NCI-H2196 treated with DMSO at 0.1 percent for 48 hours (cell line): Measurements from ENCODE around the gene PRAC1.
A peak's percentile ranks its signal among the peaks of the same experiment; 100 is the strongest.

Experiments used
- DNase-seq: peaks from one replicate; lab custom pipeline; 2025; ENCODE audit not compliant: unreplicated experiment; lab: John Stamatoyannopoulos, UW

Gene PRAC1

DNA sequence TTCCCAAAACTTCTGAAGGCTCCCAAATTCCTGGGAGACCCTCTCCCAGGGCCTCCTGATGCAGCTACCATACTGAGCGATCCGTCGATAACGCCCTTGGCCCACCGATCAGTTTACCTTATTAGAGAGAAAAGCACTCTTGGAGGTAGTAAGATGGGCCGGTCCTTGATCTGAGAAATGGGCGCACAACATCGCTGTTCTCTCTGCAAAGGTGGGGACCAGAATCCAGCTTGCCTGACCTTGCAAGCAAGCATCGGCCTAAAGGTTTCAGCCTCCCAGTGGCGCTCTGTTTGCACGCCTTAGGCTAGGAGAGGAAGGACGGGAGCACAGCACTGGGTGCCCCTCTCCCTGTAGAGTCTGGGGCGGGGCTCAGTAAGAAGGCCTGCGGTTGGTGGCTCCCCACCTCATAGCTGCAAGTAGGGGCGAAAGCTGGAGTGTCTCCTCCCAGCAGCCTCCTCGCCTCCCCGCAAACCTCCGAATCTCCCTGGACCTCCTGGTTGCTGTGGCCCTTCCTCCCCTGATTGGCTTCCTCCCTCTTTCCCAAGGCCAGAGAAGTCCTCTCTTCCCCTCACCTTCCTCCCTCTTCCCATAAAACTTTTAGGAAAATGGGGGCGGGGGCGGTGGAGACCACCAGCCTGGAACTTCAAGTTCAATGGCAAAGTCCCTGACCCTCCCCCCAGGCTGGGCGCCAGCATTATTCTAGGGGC, at the start of gene PRAC1:
TSS of gene PRAC1 (minus strand) at position 318 of the 707 bp plus-strand sequence. CDS start at position 192, 126 bp downstream.
- no peak for DNase-seq

DNA sequence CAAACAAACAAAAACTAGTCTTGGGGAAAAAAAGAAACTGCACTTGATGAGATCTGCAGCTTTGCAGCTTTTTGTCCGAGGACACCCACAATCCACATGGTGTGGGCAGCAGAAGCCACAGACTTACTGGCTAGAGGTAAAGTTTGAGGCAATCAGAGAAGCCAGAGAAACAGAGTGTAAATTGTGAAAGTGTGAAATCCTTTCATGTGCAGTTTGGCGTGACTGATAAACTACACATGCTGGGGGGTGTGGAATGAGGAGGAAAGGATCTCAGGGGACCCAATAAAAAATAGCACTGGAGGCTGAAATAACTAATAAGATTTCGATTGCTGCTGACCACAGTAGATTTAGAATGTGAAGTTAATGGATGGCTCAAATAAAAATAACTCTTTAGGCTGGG, 48.6 kb upstream of the PRAC1 start:
- DNase-seq = no peak

DNA sequence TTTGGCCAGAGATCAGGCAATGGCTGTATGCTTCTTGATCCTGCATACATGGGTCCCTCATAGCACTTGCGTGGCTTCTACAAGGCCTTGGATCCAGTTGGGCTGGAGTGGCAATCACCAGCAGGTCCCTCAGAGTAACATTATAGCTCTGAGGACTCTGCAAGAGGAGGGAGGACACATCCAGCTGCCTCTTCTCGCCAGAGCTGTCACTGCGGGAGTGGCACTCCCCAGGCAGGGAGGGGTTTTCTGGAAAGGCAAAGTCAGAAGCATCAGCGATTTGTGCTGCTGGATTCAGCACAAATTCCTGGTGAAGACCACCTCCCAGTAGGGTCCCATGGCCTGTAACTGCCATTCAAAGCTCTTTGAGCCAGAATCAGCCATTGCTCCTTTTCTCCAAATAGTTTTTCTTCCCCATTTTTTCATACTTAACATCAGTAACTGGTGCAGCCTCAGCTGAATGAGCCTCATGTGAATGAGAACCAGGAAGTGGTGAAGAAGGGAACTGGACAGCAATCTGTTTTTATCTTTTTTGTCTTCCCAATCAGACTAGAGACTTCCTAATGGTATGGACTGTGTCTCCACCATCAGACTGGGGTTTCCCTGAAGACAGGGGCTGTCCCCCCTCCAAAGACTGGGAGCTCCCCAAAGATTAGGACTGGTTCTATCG, 46.8 kb upstream of the PRAC1 start:
- no peak for DNase-seq

DNA sequence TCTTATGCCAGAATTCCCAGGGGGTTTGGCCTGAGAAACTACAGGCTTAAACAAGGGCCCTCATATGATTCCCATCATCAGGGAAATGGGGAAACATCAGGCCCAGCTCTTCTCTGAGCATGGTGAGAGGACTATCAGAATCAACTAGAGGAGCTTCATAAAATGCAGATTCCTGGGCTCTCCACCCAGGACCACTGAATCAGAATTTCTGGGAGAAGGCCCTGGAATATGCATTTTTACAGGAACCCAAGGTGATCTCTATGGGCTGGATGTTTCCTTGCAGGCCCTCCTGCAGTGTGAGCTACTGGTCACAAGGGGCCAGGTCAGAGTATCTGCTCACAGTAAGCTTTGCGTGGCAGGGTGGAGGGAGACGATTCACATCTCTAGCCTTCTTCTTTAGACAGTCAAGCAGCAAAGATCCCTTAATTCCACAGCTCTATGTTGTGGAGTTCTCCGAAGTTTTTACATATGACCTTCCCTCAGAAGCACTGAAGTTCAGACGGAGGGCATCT, 45.0 kb upstream of the PRAC1 start:
- DNase-seq = no peak

DNA sequence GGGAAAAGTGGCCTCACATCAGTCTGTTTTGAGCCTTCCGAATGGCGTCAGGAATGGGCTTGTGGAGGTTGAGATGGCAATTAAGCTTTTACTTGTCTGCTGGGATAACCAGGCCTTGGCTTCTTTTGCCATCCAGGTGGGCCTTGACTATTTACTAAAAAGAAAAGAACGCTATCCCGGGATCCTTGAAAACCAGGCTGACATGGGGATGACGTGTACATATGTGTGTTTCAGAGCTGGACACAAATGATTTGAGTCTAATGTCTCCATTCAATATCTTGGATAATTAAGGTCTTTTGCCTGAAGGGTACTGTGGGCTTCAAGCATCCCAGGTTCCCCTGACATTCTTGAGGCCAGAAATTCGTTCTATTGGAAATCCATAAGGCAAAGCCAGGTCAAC, 38.8 kb upstream of the PRAC1 start:
- no peak for DNase-seq

DNA sequence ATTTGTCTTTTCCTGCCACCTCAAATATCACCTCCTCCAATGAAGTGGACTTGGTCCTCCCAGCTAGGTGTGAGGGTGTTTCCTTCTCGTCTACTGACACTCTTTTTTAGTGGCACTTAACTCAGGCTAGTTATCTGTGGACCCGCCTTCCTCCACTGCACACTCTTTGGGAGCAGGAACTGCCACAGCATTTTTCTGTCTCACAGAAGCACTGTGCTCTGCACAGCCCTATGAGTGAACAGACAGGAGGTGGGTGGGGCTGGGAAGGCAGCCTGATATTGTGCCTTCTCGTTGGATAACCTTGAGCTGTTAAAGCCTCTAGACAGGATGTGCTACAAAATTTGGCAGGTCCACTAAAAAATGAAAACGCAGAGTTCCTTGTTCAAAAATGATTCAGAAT, 38.1 kb upstream of the PRAC1 start:
- DNase-seq = no peak

DNA sequence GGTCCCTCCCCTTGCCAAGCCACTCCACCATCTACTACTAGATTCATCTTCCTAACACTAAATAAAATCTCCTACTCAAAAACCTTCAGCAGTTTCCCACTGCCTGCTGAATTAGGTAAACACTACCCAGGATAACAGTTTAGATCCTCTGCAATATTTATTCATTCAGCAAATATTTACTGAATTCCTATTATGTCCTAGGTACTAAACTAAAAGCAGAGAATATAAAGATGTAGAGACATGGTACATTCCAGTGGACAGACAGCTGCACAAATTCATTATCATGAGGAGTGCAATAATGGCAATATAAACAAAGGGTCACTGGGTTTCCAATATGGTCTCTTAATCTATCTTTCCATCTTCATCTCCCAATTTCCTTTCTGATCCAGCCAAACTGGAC, 37.0 kb upstream of the PRAC1 start:
- DNase-seq = no peak

DNA sequence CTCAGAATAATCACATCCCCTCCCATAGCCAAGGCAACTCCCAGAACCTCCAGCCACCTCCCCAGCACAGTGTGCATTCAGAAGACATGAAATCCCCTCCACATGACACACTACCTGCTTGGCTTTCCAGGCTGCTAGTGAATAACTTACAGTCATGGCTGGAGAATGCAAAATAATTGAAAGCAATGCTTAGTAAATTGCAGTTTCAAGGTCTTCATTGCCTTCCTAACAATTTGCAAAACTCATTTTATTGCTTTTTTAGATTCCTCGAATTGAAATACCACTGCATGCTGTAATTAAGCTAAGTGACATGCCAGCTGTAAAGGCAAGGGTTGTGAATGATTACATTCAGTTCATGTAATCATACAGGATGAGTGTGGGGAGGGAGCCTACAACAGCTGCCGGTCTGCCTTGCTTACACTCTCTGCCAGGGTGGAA, 35.2 kb upstream of the PRAC1 start:
- DNase-seq = peak; percentile 14

DNA sequence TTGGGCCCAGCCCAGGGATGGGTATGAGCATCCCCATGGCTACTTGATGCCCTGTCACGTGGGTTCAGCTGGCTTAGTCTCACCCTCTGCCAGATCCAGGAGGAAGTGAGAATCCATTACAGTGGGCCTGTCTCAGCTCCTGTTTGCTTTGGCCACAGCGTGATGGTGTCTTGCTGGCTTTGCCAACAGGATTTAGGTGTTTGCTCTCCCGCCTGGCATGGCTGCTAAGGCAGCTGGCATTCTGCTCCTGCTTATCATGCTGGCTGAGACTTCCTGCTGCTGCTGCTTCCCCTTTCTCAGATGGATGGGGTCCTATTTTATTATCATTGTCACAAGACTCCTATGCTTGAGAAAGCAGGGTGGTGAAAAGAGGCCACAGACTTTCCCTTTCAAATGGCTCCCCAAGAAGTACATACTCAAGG, 34.5 kb upstream of the PRAC1 start:
- peak; percentile 95 for DNase-seq

DNA sequence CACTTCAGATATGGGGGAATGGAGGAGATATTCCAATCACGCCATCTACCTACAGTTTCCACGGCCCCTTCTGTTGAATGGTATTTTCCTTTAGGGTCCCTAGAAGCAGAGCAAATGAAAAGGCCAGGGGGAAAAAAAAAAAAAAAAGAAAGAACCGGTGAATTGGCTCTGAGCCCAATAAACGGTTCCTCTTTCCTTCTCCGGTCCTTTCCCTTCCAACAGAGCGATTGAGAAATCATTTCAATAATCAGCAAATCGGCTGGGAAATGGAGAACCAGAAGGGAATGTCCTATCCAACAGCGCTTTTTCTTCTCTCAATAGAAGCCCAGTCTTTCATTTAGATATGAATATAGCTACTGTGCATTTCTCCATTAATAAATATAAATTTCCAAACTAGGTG, 33.0 kb upstream of the PRAC1 start:
- no peak for DNase-seq

DNA sequence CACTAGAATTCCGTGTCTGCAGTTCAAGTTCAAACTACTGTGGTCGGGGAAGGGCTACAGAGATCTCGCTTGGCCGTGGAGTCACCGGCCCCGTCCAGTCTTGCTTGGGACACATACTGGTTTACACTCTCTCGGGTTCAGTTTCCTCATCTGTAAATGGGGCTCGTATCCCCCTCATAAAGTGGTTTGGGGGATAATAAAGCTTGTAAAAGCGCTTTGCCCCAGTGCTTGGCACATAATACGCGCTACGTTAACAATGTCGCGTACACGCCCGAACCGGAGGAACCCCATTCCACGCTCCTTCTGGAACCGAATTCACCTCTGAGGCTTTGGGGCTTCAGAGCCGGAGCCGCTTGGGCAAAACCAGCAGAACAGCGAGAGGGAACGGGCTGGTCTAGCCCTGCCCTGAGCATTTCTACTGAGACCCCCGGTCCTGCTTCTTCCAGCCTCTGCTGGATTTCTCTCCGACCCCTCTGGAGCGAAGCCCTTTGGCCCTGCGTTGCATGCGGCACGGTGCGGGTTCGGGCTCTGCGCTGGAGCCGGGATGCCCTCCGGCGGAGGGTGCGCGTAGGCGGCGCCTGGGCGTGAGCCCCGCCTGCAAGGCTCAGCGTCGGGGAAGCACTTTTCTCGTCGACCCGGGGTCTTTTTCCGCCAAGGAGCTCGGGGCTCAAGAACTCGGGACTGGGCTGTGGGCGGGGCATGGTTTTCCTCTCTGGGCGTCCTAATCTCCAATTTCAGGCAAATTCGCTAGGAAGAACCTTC, 32.4 kb upstream of the PRAC1 start:
- DNase-seq = no peak

DNA sequence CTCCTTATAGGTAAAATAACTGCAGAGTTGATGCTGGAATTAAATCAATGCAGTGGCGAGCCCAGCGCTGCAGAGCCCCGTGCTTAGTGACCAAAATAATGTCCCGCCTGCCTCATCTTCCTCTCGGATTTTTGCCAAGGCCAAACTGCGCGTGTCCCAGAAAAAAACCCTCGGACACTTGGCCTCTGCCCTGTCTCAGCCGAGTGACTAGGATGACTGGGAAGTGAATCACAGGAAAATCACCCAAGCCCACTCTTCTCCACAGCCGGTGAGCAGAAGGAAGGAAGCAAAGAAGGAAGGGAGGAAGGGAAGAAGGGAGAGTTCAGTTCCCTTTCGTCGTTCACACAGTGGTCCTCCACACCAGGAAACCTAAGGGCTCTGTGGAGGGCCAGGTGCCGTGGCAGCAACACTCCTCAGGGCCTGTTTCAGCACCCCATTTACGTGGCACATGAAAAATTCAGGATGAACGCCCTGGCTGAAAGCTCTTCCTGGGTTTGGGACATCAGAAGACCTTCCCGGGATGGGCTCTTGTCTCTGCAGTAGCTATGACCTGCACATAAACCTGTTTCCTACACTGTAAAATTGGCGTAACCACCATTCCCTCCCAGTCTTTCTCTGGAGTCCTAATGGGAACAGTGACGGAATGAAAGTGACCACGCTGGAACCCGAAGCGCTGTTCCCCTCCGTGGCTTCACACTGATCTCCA, 31.6 kb upstream of the PRAC1 start:
- DNase-seq = no peak

DNA sequence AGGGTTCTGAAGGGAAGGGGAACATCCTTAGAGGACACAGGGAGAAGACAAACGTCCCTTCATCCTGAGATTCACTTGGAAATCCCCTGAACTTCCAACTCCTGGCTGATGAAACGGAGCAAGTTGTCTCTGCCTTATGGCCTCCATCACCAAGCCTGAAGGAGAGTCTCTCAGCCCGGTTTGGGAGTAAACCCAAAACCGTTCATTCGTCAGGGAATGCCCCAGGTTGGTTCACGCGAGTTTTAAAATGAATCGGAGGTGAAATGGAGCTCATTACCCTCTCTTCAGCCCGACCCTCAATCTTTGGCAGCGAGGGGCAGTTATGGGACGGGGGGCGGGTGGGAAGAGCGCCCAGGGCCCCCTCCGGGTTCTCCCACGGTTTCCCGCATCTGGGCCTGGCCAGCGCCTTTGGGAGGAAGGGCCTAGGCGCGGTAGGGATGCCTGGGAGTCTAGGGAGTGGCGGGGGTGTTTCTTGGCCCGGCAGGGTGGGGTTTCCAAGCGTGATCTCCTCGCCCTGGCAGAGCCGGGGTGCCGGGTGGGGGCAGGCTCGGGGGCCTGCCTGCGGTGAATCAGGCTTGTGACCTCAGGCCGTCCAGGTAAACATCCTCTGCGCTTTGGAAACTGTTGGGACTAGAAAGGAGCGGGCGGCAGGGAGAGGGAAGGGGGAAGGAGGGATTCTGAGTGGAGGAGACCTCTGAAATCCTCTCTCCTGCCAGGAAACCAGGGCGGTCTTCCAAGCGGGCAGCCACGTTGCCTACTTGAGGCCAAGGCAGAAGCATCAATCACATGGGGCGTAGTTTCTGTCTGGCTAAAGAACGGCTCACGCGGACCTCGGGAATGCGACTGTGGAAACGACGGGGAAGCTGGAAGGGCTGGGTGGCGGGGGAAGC, 30.3 kb upstream of the PRAC1 start:
- no peak for DNase-seq

DNA sequence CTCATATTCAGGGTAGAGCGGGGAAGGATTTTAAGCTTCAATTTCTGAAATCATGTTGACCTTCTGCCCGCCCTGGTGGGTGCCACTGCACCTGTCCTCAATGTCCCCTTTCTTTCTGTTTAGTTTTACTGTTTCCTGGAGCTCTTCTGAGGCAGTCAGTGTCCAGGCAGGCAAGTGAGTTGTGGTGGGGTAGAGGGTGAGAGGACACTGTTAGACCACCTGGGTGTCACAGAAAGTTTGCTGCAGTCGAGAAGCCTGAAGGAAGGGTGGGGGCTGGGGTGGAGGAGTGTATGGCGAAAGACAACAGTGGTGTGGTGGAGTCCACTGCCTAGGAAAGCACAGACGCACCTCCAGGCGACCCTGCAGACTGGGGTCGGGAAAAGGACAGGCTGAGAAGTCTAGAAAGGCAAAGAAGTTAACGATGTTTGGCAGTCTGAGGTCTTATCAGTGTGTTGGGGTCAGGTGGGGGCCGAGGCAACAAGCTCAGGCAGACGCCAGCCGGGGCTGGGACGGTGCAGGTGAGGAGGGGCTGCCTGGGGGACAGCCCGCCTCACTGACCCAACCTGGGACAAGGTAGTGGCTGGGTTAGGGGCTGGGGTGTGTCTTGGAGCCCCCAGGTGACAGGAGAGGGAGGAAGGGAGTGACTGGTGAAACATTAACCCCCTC, 29.5 kb upstream of the PRAC1 start:
- DNase-seq = no peak

DNA sequence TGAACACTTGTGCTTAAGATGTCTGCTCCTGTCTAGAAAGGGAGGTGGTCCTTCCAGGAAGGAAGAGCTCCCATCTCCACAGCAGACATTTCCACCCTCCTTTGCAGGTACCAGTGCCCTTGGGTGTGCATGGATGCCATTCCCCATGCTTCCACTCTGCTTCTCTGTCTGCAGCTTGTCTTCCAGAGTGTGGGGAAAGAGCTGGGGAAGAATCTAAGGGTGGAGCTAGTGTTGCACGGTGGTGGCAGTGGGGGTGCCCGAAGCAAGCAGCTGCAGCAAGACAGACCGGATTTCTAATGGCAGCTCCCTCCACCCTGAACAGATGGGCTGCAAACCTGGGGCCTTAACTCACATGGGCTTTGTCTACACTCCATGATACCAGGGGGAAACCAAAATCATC, 28.9 kb upstream of the PRAC1 start:
- no peak for DNase-seq

DNA sequence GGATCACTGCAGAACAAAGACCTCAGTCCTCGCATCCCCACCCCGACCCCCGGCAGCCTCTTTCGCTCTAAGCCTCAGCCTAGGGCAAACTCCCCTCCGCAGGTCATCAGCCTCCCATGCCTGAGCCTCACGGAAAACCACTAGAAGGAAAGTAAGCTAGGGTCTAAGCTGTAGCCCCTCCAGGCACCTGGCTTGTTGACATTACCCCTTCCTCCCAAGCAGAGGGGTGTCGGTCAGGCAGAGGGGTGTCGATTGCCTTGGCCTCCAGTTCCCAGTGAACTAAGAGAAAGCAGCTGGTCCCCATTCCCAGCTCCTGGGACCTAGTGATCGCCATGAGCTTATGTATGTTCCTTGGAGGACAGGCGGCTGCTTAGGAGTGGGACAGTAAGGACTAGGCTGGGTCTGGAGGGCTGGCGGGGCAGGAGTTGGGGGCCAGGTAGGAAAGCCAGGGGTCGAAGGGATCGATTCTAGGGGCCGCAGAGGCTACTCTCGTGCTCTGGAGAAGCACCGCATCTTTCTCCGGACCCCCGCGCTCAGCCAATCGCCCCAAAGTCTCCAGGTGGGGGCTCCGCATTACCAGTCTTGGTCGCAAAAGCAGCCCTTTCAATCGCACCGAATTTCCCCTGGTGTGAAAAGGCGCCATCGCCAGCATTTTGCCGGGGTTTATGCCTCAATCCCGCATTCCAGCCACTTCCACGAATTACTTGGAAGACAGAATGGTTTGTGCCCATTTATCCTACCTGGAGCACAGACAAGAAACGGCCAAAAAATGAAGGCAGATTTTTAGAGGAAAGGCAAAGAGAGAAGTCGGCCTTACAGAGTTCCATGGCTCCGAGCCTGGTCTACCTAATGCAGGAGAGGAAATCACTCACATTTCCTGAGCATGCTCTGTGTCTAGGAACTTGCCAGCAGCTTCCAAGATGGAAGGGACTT, 27.6 kb upstream of the PRAC1 start:
- no peak for DNase-seq

DNA sequence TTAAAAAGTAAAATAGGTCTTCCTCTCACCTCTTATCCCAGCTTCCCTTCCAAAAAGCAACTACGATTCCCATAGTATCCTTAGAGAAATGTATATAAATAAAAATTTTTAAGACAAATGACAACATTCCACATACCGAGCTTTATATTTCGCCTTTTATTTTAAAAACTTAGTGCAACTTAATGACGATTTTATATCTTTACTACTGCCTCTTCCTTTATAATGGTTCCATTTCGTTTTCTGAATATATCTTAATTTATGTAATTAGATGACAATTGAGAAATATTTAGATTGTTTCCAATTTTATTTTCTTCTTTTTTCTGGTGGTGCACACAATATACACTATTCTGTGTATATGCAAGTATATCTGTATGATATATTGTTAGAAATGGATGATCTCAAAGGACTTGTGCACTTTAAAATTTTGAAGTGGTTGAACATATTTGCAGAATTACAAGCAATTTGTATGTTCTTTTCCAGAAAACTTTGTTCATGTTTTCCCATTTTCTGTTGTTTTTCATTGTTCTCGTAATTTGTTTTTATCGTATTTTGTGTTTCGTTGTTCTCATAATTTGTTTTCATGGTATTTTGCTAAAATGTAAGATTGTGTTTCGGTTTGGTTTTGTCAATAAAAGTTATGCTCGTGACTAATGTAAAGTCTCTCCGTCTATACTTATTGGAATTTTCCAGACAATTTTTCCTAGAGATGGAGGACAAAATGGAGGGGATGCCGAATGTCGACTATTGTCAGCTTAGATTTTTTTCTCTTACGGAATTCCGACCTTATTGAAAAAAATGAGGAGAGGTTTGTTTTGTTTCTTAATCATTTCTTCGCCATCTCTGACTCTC, 26.6 kb upstream of the PRAC1 start:
- DNase-seq = no peak
